Kidney (tissue), 14 donors: ENCODE results near the gene ST8SIA6. TPM values are rescaled to one million over a fixed set of nuclear protein-coding genes. Genes with fewer than 3 reads are reported as not detected.

Experiments
- DNase-seq, 5 donors: peaks; one replicate each; pipeline ENCODE4 v3.0.0-alpha.2; 2013 to 2020
- FAIRE-seq: peaks from 2 replicates; lab custom pipeline; 2012; peaks lifted over from hg19 to GRCh38; lab: Jason Lieb, UNC
- H3K27ac ChIP-seq, 2 donors: one replicate each; pipeline ENCODE4 v1.7.0; 2013; ENCODE audit warnings: low read depth in 2 of 2, low read length in 2 of 2, inconsistent platforms in 1 of 2
- H3K27me3 ChIP-seq: one replicate; pipeline ENCODE4 v1.7.1; 2013; ENCODE audit warnings: low read length, inconsistent platforms; ENCODE audit not compliant: control insufficient read depth, insufficient read depth
- H3K36me3 ChIP-seq, 3 donors: one replicate each; pipeline versions ENCODE4 v1.7.0 to v1.7.1; 2013; ENCODE audit warnings: low read length in 3 of 3, control low read depth in 1 of 3, inconsistent platforms in 1 of 3; ENCODE audit not compliant: insufficient read depth in 3 of 3, control insufficient read depth in 2 of 3
- H3K4me1 ChIP-seq, 3 donors: one replicate each; pipeline versions ENCODE4 v1.7.0 to v1.7.1; 2013; ENCODE audit warnings: low read length in 3 of 3, inconsistent platforms in 1 of 3, low read depth in 1 of 3; ENCODE audit not compliant: control insufficient read depth in 2 of 3, insufficient read depth in 2 of 3
- H3K4me3 ChIP-seq, 3 donors: one replicate each; pipeline versions ENCODE4 v1.7.0 to v1.8.1; 2013; ENCODE audit warnings: low read length in 3 of 3, control low read depth in 1 of 3, inconsistent platforms in 1 of 3
- H3K9ac ChIP-seq, 3 donors: one replicate each; pipeline versions ENCODE4 v1.7.0 to v1.7.1; 2013; ENCODE audit warnings: low read length in 3 of 3, control low read depth in 1 of 3, inconsistent platforms in 1 of 3
- H3K9me3 ChIP-seq, 3 donors: one replicate each; pipeline versions ENCODE4 v1.7.0 to v1.7.1; 2013; ENCODE audit warnings: low read length in 3 of 3, control low read depth in 1 of 3, inconsistent platforms in 1 of 3; ENCODE audit not compliant: control insufficient read depth in 2 of 3, insufficient read depth in 1 of 3
- CTCF ChIP-seq: IDR thresholded peaks from 3 replicates; pipeline ENCODE4 v1.5.1; 2012; ENCODE audit warnings: mild to moderate bottlenecking, moderate library complexity, borderline replicate concordance; ENCODE audit not compliant: insufficient read depth; ENCODE audit errors: extremely low read depth
- intact Hi-C: fragments of 100-400 bp; cut with DNase I; formaldehyde crosslinking; loops from one replicate; pipeline ENCODE4 v1.11.1; 2022
- polyA plus RNA-seq: library from polyadenylated mRNA; stranded (reverse); fragments of 350-450 nt; fragmentation: Illumina TruSeq; extraction: RNeasy Lipid Tissue Mini Kit (QIAGEN cat#74804); gene quantifications from one replicate; pipeline ENCODE4 v1.2.3, GENCODE V29; 2014; ENCODE audit warnings: low read depth, low replicate concordance; ENCODE audit not compliant: insufficient read depth
- total RNA-seq: library from RNA; stranded (reverse); fragmentation: NEBNext Ultra II Directional; extraction: Animal tissue kit (Norgen Biotek cat#: 25700); gene quantifications from one replicate; pipeline ENCODE4 v1.2.1, GENCODE V29; 2021
- donor health status: control.
- donor health status: control.
- donor health status: control.
- donor health status: control.
- donor health status: control.
- donor health status: DM: yes; HTN: yes; CAD: no.
- donor health status: Normal renal cell carcinoma (clear cell type).

ST8SIA6 gene
- total and polyA plus RNA-seq, 2 donors from 2014 or later: 0.22 to 0.91 TPM

DNA sequence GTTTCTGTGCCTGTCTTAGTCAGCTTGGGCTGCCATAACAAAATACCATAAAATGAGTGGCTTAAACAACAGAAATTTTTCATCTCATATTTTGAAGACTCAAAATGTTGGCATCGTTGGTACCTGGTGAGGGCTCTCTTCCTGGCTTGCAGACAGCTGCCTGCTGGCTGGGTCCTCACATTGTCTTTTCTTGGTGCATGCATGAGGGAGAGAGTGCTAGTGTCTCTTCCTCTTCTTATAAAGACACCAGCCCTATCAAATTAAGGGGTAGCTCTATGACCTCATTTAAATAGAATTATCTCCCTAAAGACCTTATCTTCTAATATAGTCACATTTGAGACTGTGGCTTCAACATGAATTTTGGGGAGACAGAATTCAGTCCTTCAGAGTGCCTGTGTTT is 39.9 kb downstream of the ST8SIA6 start:
- Histone ChIP-seq H3K4me1 (no peaks in the 10 kb centered on the region), H3K9me3 (no peaks in the 10 kb centered on the region), H3K9ac (no peak overlapping the region), H3K27ac (no peak overlapping the region), H3K4me3 (no peak overlapping the region), H3K36me3 (no peaks in the 10 kb centered on the region), H3K27me3 (no peaks in the 10 kb centered on the region)
- TF ChIP-seq CTCF: no peak
- DNase-seq (no peak), FAIRE-seq (no peak)
- intact Hi-C loops: no loop called here

- H3K36me3 ChIP-seq: no peaks in the 10 kb centered on the region
- no peaks in the 10 kb centered on the region for H3K27me3 ChIP-seq
- H3K4me1 ChIP-seq: no peaks in the 10 kb centered on the region
- DNase-seq (no peak), FAIRE-seq (no peak)
- no peak for TF ChIP-seq CTCF
- H3K9ac ChIP-seq: no peak overlapping the region
- no peaks in the 10 kb centered on the region for H3K9me3 ChIP-seq
- intact Hi-C loops: no loop called here
- no peak overlapping the region for H3K4me3 ChIP-seq
- no peak overlapping the region for H3K27ac ChIP-seq
Measured at GRCh38 chr10:17413876-17414275, 40.5 kb downstream of the ST8SIA6 start.

GRCh38 chr10:17412323-17412722 is 42.1 kb downstream of the ST8SIA6 start:
- DNase-seq (no peak), FAIRE-seq (no peak)

More at GRCh38 chr10:17412323-17412722, 42.1 kb downstream of the ST8SIA6 start:
- no peaks in the 10 kb centered on the region for H3K36me3 ChIP-seq
- H3K27ac ChIP-seq: no peak overlapping the region
- TF ChIP-seq CTCF: no peak
- H3K4me1 ChIP-seq: no peaks in the 10 kb centered on the region
- no peak overlapping the region for H3K9ac ChIP-seq
- intact Hi-C loops: no loop called here
- H3K9me3 ChIP-seq: no peaks in the 10 kb centered on the region
- H3K4me3 ChIP-seq: no peak overlapping the region
- no peaks in the 10 kb centered on the region for H3K27me3 ChIP-seq
